ENCODE measurements around the gene ATP1A2. TPM values are rescaled to one million over a fixed set of nuclear protein-coding genes. Genes with fewer than 3 reads are reported as not detected.

Gene ATP1A2
- total and polyA plus RNA-seq, 10 of the 15 experiments (the other 5 are each of a cell fraction or from before 2014, with no cell fraction given) = 0.15 TPM; not detected in 9

GRCh38 chr1:160093069-160093395, 22.5 kb upstream of the ATP1A2 start:
- Histone ChIP-seq H3K79me2 (ENCODE audit: control insufficient read depth, insufficient read depth, low read length) (peaks cover 7% of the 10 kb centered on the region), H3K4me3 (no peak overlapping the region), H3K9me3 (replicated peaks; ENCODE audit: control insufficient read depth, insufficient read depth, low read length) (no peaks in the 10 kb centered on the region), H3K4me1 (ENCODE audit: control insufficient read depth, insufficient read depth, low read length) (peaks cover 17% of the 10 kb centered on the region), H3K27ac (ENCODE audit: control insufficient read depth, insufficient read depth) (no peak overlapping the region), H3K27me3 (replicated peaks in 1 of 2; ENCODE audit: control insufficient read depth in 2 of 2, insufficient read depth in 2 of 2, low read length in 1 of 2) (no peaks in the 10 kb centered on the region), H2AFZ (ENCODE audit: control insufficient read depth, low read depth, low read length) (no peak overlapping the region), H3K9ac (ENCODE audit: control insufficient read depth, insufficient read depth, low read length) (no peak overlapping the region), H3K4me2 (ENCODE audit: control insufficient read depth, insufficient read depth) (no peak overlapping the region), H3K36me3 (ENCODE audit: control insufficient read depth in 2 of 2, insufficient read depth in 2 of 2, low read length in 1 of 2) (peaks cover 0 to 2% of the 10 kb centered on the region in 2 experiments; a peak in 2 of 4 replicates), H4K20me1 (ENCODE audit: control insufficient read depth, insufficient read depth) (no peaks in the 10 kb centered on the region; the same call in 1 of the 2 replicates)
- FAIRE-seq (no peak), ATAC-seq (no peak), DNase-seq (ENCODE audit: low read depth, low spot score) (no peak)
- in situ Hi-C loops (cut with MboI) (no loop called here), intact Hi-C loops (cut with micrococcal nuclease; ENCODE audit: unreplicated experiment) (no loop called here)
- ChIA-PET RAD21 (ENCODE audit: unreplicated experiment) (no interaction called here), CTCF (interaction anchor here (30.2 kb wide), 1 partner anchor 34 kb away, joined by 1035 read pairs; the partner anchor contains the start of genes KCNJ10 and KCNJ9), SMC1A (ENCODE audit: uncharacterized antibody, unreplicated experiment) (no interaction called here), POLR2A (no interaction called here)
- TF ChIP-seq POLR2AphosphoS2 (IDR thresholded peaks at IDR 0.05; ENCODE audit: low read depth, low read length) (no peak), RUNX3 (IDR thresholded peaks at IDR 0.05; ENCODE audit: low read length) (no peak), ESRRA (IDR thresholded peaks at IDR 0.05; ENCODE audit: low read length) (no peak), HDAC2 (IDR thresholded peaks at IDR 0.05) (no peak), SUZ12 (IDR thresholded peaks at IDR 0.05; ENCODE audit: unreplicated experiment) (no peak), BCL3 (IDR thresholded peaks at IDR 0.05; ENCODE audit: borderline replicate concordance, insufficient read depth, low read depth, low read length, poor library complexity, severe bottlenecking) (no peak), ETV6 (conservative IDR thresholded peaks at IDR 0.05 in 1 of 2, IDR thresholded peaks at IDR 0.05 in 1 of 2; ENCODE audit: borderline replicate concordance in 1 of 2, low read depth in 1 of 2) (no peak), IKZF1 (conservative IDR thresholded peaks at IDR 0.05) (no peak), RAD51 (IDR thresholded peaks at IDR 0.05) (no peak), CEBPB (IDR thresholded peaks at IDR 0.05; ENCODE audit: borderline replicate concordance in 1 of 2, low read depth in 2 of 2, low read length in 2 of 2) (no peak), ZBED1 (IDR thresholded peaks at IDR 0.05; ENCODE audit: borderline replicate concordance) (no peak), ZNF217 (IDR thresholded peaks at IDR 0.05) (no peak), ZNF207 (IDR thresholded peaks at IDR 0.05; ENCODE audit: borderline replicate concordance) (no peak), FOXM1 (IDR thresholded peaks at IDR 0.05; ENCODE audit: low read depth, low read length) (no peak), CHD1 (IDR thresholded peaks at IDR 0.05; ENCODE audit: low read depth, low read length) (no peak), SREBF1 (IDR thresholded peaks at IDR 0.05; ENCODE audit: low read length) (no peak), TCF12 (IDR thresholded peaks at IDR 0.05; ENCODE audit: low read depth, low read length) (no peak)
- BruUV-seq (replicated peaks) = no TSS peak
- 74% methylated on average over 9 of the region's 9 CpGs for WGBS (ENCODE audit: insufficient coverage, insufficient replicate concordance, low lambda C conversion rate, missing lambda C conversion rate)
